GM23248 (cell line): Measurements from ENCODE around the gene CNTNAP4.

Experiments used
- EZH2 ChIP-seq: fragments of 200-600 bp; sonication (generic); IDR thresholded peaks from 2 replicates; pipeline ENCODE4 v1.6.1; 2018; ENCODE audit warnings: antibody characterized with exemption, mild to moderate bottlenecking; ENCODE audit not compliant: insufficient read depth, poor library complexity, severe bottlenecking
- EZH2phosphoT487 ChIP-seq: fragments of 200-600 bp; sonication (generic); IDR thresholded peaks from 2 replicates; pipeline ENCODE4 v1.6.1; 2018; ENCODE audit warnings: antibody characterized with exemption, moderate library complexity, mild to moderate bottlenecking, low read depth; ENCODE audit not compliant: insufficient read depth

DNA sequence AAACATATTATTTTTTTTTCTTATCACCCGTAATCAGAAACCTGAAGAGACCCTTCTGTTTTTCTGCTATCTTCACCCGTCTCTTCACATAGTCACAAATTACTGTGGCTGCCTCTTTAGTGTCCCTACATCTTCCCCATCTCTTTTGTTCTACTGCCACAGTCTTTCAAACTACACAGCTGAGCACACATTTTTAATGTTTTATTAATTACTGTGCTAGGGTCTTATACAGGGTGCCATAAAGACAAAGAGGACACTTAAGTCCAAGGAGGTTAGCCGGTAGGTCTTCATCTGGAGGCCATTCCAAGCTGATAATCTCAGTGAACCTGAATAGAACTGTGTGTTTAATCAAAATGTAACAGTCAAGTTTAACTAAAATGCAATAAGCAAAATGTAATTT, 20.7 kb downstream of the CNTNAP4 start:
- no peak for TF ChIP-seq EZH2phosphoT487
- no peak for TF ChIP-seq EZH2
